ENCODE measurements around the gene PEPD.

DNA sequence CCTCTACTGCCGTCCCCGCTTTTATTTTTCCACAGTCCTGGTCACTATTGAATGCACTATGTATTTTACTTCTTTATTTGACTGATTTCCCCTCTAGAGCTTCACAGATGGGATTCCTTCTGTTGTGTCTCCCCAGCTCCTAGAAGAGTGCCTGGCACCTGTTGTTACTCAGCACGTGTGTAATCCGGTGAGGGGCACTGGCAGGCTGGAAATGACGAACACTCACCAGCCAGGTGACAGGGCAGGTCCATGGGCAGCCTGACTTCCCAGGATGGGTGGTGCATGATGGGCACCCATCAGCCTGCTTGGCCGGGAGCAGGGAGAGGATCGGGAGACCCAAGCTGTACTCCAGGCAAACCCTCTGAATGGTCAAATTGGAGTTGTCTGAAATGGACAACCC lies 80.9 kb downstream of the PEPD start:
- TF ChIP-seq POLR2A (IDR thresholded peaks at IDR 0.05; ENCODE audit: low read length), result no peak
- no peak for TF ChIP-seq GATA1 (IDR thresholded peaks at IDR 0.05; ENCODE audit: low read depth, low read length)

Data from erythroblast (primary cell).